Mesenchymal stem cell (in vitro differentiated cells and primary cell): ENCODE measurements around the gene PIEZO1.

ENCODE experiments used
- DNase-seq: peaks from one replicate; pipeline ENCODE4 v3.0.0-alpha.2; 2013
- H2AFZ ChIP-seq: one replicate; pipeline ENCODE4 v1.6.1; 2013; ENCODE audit warnings: low read depth, mild to moderate bottlenecking, control low read depth, inconsistent platforms, low read length, moderate library complexity
- H2AK5ac ChIP-seq: 2 replicates; pipeline ENCODE4 v1.6.1; 2013; ENCODE audit warnings: low read length, moderate library complexity, mild to moderate bottlenecking, inconsistent platforms; ENCODE audit not compliant: severe bottlenecking
- H2BK120ac ChIP-seq: one replicate; pipeline ENCODE4 v1.6.1; 2013; ENCODE audit warnings: low read depth, mild to moderate bottlenecking, inconsistent platforms, low read length, moderate library complexity
- H2BK12ac ChIP-seq, 2 experiments: one replicate each; pipeline ENCODE4 v1.6.1; 2013; ENCODE audit warnings: inconsistent platforms in 2 of 2, low read length in 2 of 2, mild to moderate bottlenecking in 2 of 2, moderate library complexity in 2 of 2, control low read depth in 1 of 2
- H2BK15ac ChIP-seq: one replicate; pipeline ENCODE4 v1.6.1; 2013; ENCODE audit warnings: mild to moderate bottlenecking, low read depth, inconsistent platforms; ENCODE audit not compliant: poor library complexity, severe bottlenecking
- H2BK5ac ChIP-seq: 2 replicates; pipeline ENCODE4 v1.6.1; 2013; ENCODE audit warnings: low read depth, mild to moderate bottlenecking, low read length, control low read depth, inconsistent platforms; ENCODE audit not compliant: poor library complexity, severe bottlenecking
- H3K14ac ChIP-seq, 2 experiments: one replicate each; pipeline ENCODE4 v1.6.1; 2013; ENCODE audit warnings: inconsistent platforms in 2 of 2, low read length in 2 of 2, control low read depth in 1 of 2, mild to moderate bottlenecking in 1 of 2, moderate library complexity in 1 of 2
- H3K18ac ChIP-seq, 2 experiments: one replicate each; pipeline ENCODE4 v1.6.1; 2013; ENCODE audit warnings: inconsistent platforms in 2 of 2, low read length in 2 of 2, control low read depth in 1 of 2, low read depth in 1 of 2, mild to moderate bottlenecking in 1 of 2
- H3K23ac ChIP-seq, 2 experiments: one replicate each; pipeline ENCODE4 v1.6.1; 2013; ENCODE audit warnings: inconsistent platforms in 2 of 2, low read length in 2 of 2, mild to moderate bottlenecking in 2 of 2, moderate library complexity in 2 of 2, control low read depth in 1 of 2
- H3K27ac ChIP-seq: 2 replicates; pipeline ENCODE4 v1.5.1; 2013; ENCODE audit warnings: mild to moderate bottlenecking, moderate library complexity, low read length, control low read depth, inconsistent platforms; ENCODE audit not compliant: poor library complexity, severe bottlenecking
- H3K27me3 ChIP-seq, 2 experiments: 2 replicates each; pipeline versions ENCODE4 v1.6.1 to v1.7.0; 2013; ENCODE audit warnings: low read length in 2 of 2, mild to moderate bottlenecking in 2 of 2, moderate library complexity in 2 of 2, control low read depth in 1 of 2, inconsistent platforms in 1 of 2; ENCODE audit not compliant: control insufficient read depth in 1 of 2, insufficient read depth in 1 of 2
- H3K36me3 ChIP-seq, 2 experiments: 2 replicates each; pipeline versions ENCODE4 v1.6.1 to v1.7.0; 2013; ENCODE audit warnings: low read length in 2 of 2, control low read depth in 1 of 2, inconsistent platforms in 1 of 2, low read depth in 1 of 2, mild to moderate bottlenecking in 1 of 2; ENCODE audit not compliant: insufficient read depth in 2 of 2, control insufficient read depth in 1 of 2
- H3K4ac ChIP-seq, 2 experiments: one replicate each; pipeline ENCODE4 v1.6.1; 2013; ENCODE audit warnings: inconsistent platforms in 2 of 2, low read length in 2 of 2, mild to moderate bottlenecking in 2 of 2, moderate library complexity in 2 of 2, control low read depth in 1 of 2, low read depth in 1 of 2
- H3K4me1 ChIP-seq: 2 replicates; pipeline ENCODE4 v1.6.1; 2013; ENCODE audit warnings: low read depth, low read length, control low read depth; ENCODE audit not compliant: control insufficient read depth, insufficient read depth
- H3K4me2 ChIP-seq: 2 replicates; pipeline ENCODE4 v1.6.1; 2013; ENCODE audit warnings: low read length, mild to moderate bottlenecking, inconsistent platforms; ENCODE audit not compliant: poor library complexity, severe bottlenecking
- H3K4me3 ChIP-seq, 2 experiments: 2 replicates each; pipeline versions ENCODE4 v1.5.1 to v1.7.0; 2013; ENCODE audit warnings: low read length in 2 of 2, mild to moderate bottlenecking in 2 of 2, control low read depth in 1 of 2, low read depth in 1 of 2; ENCODE audit not compliant: insufficient read depth in 1 of 2
- H3K79me1 ChIP-seq: replicated peaks from 2 replicates; pipeline ENCODE4 v1.6.1; 2013; ENCODE audit warnings: mild to moderate bottlenecking, control low read depth, low read length, inconsistent platforms; ENCODE audit not compliant: poor library complexity, severe bottlenecking
- H3K9ac ChIP-seq: 2 replicates; pipeline ENCODE4 v1.7.0; 2013; ENCODE audit warnings: mild to moderate bottlenecking, low read length, moderate library complexity
- H3K9me3 ChIP-seq: 2 replicates; pipeline ENCODE4 v1.7.0; 2013; ENCODE audit warnings: mild to moderate bottlenecking, low read length; ENCODE audit not compliant: control insufficient read depth
- H4K8ac ChIP-seq: one replicate; pipeline ENCODE4 v1.6.1; 2013; ENCODE audit warnings: inconsistent platforms, mild to moderate bottlenecking, low read length, moderate library complexity
- H4K91ac ChIP-seq: one replicate; pipeline ENCODE4 v1.6.1; 2013; ENCODE audit warnings: mild to moderate bottlenecking, low read length, inconsistent platforms
- whole genome bisulfite sequencing: methylation state at CpG from one replicate; pipeline ENCODE4 v1.1.7; 2013; ENCODE audit warnings: mixed read lengths; 5-methylcytosine and 5-hydroxymethylcytosine counted together

Gene PIEZO1

DNA sequence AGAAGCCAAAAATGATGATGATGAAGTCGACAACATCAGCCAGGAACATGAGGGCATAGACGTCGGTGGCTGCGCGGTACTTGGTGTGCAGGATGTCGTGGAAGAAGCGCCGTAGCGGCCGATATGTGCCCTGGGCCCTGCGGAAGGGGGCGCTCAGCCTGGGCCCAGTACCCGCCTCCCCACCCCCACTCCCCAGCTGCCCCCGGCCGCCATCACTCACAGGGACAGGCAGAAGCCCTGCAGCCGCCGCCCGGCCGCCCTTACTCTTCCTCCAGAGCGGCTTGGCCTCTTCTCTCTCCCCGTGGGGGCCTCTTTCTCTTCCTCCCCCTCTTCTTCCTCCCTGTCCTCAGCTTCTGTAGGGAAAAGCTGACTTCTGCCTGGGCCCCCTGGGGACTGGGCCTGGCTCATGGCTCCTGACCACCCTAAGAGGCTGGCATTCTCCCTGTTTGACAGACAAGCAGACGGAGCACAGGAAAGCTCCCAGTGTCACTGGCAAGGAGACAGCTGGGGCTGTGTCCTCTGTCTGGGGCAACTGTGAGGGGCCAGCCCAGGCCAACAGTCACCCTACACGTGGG is 64.5 kb downstream of the PIEZO1 start:
- Histone ChIP-seq H2BK120ac (no peak overlapping the region), H2AFZ (no peak overlapping the region), H2BK5ac (no peak overlapping the region), H2AK5ac (no peak overlapping the region), H3K27me3 (no peaks in the 10 kb centered on the region), H3K79me1 (peaks cover 2% of the 10 kb centered on the region), H3K4me1 (peaks cover 2% of the 10 kb centered on the region), H3K36me3 (peaks cover 95 to 97% of the 10 kb centered on the region in 2 experiments), H2BK12ac (no peak overlapping the region), H3K23ac (no peak overlapping the region), H3K4me2 (no peak overlapping the region), H3K14ac (no peak overlapping the region), H4K91ac (no peak overlapping the region), H3K18ac (no peak overlapping the region), H2BK15ac (no peak overlapping the region), H3K9me3 (no peaks in the 10 kb centered on the region), H3K27ac (no peak overlapping the region), H3K4ac (no peak overlapping the region), H3K4me3 (no peak overlapping the region), H4K8ac (no peak overlapping the region), H3K9ac (no peak overlapping the region)
- WGBS, result 98% methylated on average over 20 of the region's 23 CpGs
- no peak for DNase-seq

DNA sequence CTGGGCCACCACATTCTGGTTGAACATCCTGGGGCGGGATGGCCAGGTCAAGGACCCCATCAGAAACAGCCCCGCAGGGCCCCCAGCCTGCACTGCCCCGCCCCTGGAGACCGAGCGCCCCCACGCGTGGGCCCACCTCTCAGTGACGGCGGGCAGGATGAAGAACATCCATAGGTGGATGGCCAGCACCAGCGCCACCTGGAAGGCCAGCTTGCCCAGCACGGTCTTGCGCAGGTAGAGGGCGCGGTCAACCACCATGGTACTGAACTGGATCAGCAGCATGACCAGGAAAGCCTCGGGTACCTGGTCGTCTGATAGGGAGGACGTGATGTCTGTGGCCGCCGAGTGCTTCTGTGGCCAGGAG is 65.1 kb downstream of the PIEZO1 start:
- no peaks in the 10 kb centered on the region for H3K9me3 ChIP-seq
- WGBS, result 98% methylated on average over 19 of the region's 19 CpGs

DNA sequence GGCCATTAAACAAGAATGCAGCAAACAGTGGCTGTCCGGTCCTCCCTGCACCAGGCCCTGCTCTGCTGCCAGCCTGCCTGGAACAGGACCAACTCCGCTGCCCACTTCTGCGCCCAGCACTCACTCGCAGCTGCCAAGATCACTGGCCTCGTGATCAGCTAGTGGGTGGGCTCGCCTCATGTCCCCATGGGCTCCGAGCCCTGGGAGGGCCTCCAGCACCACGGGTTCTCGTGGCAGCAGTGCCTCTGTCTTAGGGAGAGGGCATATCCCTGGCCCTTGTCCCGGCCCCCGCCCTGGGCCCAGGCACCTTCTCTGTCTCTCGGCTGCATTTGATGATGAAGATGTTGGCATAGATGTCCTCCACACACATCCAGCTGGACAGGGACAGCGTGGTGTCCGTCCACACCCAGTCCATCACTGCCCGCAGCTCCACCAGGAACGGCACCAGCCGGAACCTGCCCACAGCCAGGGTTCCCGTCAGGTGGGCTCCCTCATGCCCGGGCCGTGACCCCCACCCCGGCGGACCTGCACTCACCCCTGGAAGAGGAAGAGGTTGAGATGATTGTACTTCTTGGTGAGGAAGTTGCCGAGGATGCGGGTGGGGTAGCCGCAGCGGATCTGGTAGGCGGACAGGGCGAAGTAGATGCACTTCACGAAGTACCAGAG is 65.6 kb downstream of the PIEZO1 start:
- Histone ChIP-seq H3K9me3 (no peaks in the 10 kb centered on the region), H3K4me2 (no peak overlapping the region), H2BK120ac (no peak overlapping the region), H4K8ac (no peak overlapping the region), H3K27ac (no peak overlapping the region), H3K4me1 (peaks cover 2% of the 10 kb centered on the region), H3K14ac (no peak overlapping the region), H3K79me1 (peaks cover 4% of the 10 kb centered on the region), H3K4ac (no peak overlapping the region), H3K23ac (no peak overlapping the region), H2AFZ (no peak overlapping the region), H2BK12ac (no peak overlapping the region), H2BK15ac (no peak overlapping the region), H2BK5ac (no peak overlapping the region), H3K4me3 (no peak overlapping the region), H3K9ac (no peak overlapping the region), H4K91ac (no peak overlapping the region), H3K36me3 (peaks cover 95 to 97% of the 10 kb centered on the region in 2 experiments), H3K27me3 (no peaks in the 10 kb centered on the region), H2AK5ac (no peak overlapping the region), H3K18ac (no peak overlapping the region)
- 97% methylated on average over 27 of the region's 29 CpGs for WGBS
- DNase-seq, result no peak

More for the DNA sequence above, 65.1 kb downstream of the PIEZO1 start:
- Histone ChIP-seq H3K79me1 (peaks cover 2% of the 10 kb centered on the region), H3K4me3 (no peak overlapping the region), H4K91ac (no peak overlapping the region), H2BK12ac (no peak overlapping the region), H3K36me3 (peaks cover 95 to 97% of the 10 kb centered on the region in 2 experiments), H2AFZ (no peak overlapping the region), H3K14ac (no peak overlapping the region), H2BK120ac (no peak overlapping the region), H4K8ac (no peak overlapping the region), H3K4me2 (no peak overlapping the region), H3K4me1 (peaks cover 2% of the 10 kb centered on the region), H2BK5ac (no peak overlapping the region), H3K18ac (no peak overlapping the region), H3K27me3 (no peaks in the 10 kb centered on the region), H3K9ac (no peak overlapping the region), H3K4ac (no peak overlapping the region), H3K23ac (no peak overlapping the region), H2AK5ac (no peak overlapping the region), H2BK15ac (no peak overlapping the region), H3K27ac (no peak overlapping the region)
- no peak for DNase-seq

DNA sequence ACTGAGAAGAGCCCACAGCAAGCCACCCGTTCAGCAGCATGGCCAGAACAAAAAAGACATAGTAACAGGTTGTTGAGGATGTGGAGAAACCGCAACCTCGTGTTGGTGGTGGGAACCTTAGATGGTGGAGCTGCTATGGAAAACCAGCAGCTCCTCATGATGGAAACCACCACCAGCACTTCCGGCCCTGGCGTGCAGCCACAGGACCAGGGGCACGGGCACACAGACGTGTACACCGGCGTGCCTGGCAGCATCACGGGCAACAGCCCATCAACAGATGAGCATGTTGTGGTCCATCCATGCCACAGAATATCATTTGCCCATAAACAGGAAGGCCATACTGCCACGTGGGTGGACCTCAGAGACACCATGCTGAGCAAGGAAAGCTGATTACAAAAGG is 66.8 kb downstream of the PIEZO1 start:
- Histone ChIP-seq H3K23ac (no peak overlapping the region), H3K18ac (no peak overlapping the region), H3K27ac (no peak overlapping the region), H2AK5ac (no peak overlapping the region), H2BK15ac (no peak overlapping the region), H3K4me3 (no peak overlapping the region), H2BK12ac (no peak overlapping the region), H2BK5ac (no peak overlapping the region), H3K4ac (no peak overlapping the region), H2BK120ac (no peak overlapping the region), H2AFZ (no peak overlapping the region), H4K91ac (no peak overlapping the region), H3K36me3 (peaks cover 95 to 97% of the 10 kb centered on the region in 2 experiments), H4K8ac (no peak overlapping the region), H3K14ac (no peak overlapping the region), H3K9ac (no peak overlapping the region), H3K27me3 (no peaks in the 10 kb centered on the region), H3K4me1 (peaks cover 5% of the 10 kb centered on the region), H3K4me2 (no peak overlapping the region), H3K79me1 (peaks cover 10% of the 10 kb centered on the region), H3K9me3 (no peaks in the 10 kb centered on the region)
- DNase-seq, result no peak
- WGBS, result 98% methylated on average over 11 of the region's 11 CpGs
